HG02870 (cell line): Measurements from ENCODE around the gene TRIM23.
"Not testable (repeated sequence)": the region's sequence is repeated elsewhere in the genome, so short reads cannot be mapped to it uniquely, and the experiment has no call there.

Experiments used
- ATAC-seq: cut with Tn5 transposase; IDR thresholded peaks from one replicate; pipeline ENCODE4 v1.9.1; 2021; ENCODE audit warnings: mild to moderate bottlenecking, moderate library complexity; ENCODE audit not compliant: unreplicated experiment

TRIM23 gene

GRCh38 chr5:65624025-65624570 lies at the start of gene TRIM23:
Gene TRIM23 (minus strand): TSS chr5:65624333. CDS start chr5:65624274, 59 bp downstream.
- ATAC-seq, result peak; percentile 93

- ATAC-seq, result no peak
These were observed 48.7 kb upstream of the TRIM23 start for GRCh38 chr5:65672796-65673195.

- ATAC-seq, result no peak
These were observed 44.6 kb upstream of the TRIM23 start for GRCh38 chr5:65668696-65669095.

GRCh38 chr5:65663804-65664521 lies 39.8 kb upstream of the TRIM23 start:
- ATAC-seq, result no peak

GRCh38 chr5:65654713-65655112 lies 30.6 kb upstream of the TRIM23 start:
- ATAC-seq, result no peak

GRCh38 chr5:65651144-65651543 lies 27.0 kb upstream of the TRIM23 start:
- no peak for ATAC-seq

GRCh38 chr5:65647941-65648340 lies 23.8 kb upstream of the TRIM23 start:
- no peak for ATAC-seq

GRCh38 chr5:65646938-65647337 lies 22.8 kb upstream of the TRIM23 start:
- no peak for ATAC-seq

GRCh38 chr5:65640240-65640639 lies 16.1 kb upstream of the TRIM23 start:
- ATAC-seq, result no peak

- ATAC-seq, result no peak
These were observed 6.8 kb upstream of the TRIM23 start for GRCh38 chr5:65630981-65631380.

- no peak for ATAC-seq
These were observed 1.6 kb upstream of the TRIM23 start for GRCh38 chr5:65625743-65626142.

GRCh38 chr5:65624571-65625555 lies 730 bp upstream of the TRIM23 start, which contains the start of the genes SHLD3 and TRAPPC13:
Gene SHLD3 (plus strand): TSS chr5:65625027. CDS start chr5:65629588, 4,561 bp downstream.
Gene TRAPPC13 (plus strand): TSS chr5:65625027. CDS start chr5:65625061, 34 bp downstream.
- ATAC-seq, result peak; percentile 78

- no peak for ATAC-seq
These were observed 651 bp downstream of the TRIM23 start for GRCh38 chr5:65623482-65623881.

GRCh38 chr5:65621961-65622360 lies 2.2 kb downstream of the TRIM23 start:
- not testable (repeated sequence) for ATAC-seq

- ATAC-seq, result no peak
These were observed 4.1 kb downstream of the TRIM23 start for GRCh38 chr5:65620021-65620420.

GRCh38 chr5:65612298-65612907 lies 11.7 kb downstream of the TRIM23 start:
- no peak for ATAC-seq

- no peak for ATAC-seq
These were observed 12.6 kb downstream of the TRIM23 start for GRCh38 chr5:65611524-65611923.

- not testable (repeated sequence) for ATAC-seq
These were observed 22.4 kb downstream of the TRIM23 start for GRCh38 chr5:65601761-65602160.

- ATAC-seq, result no peak
These were observed 35.4 kb downstream of the TRIM23 start for GRCh38 chr5:65588694-65589093.

- no peak for ATAC-seq
These were observed 47.0 kb downstream of the TRIM23 start for GRCh38 chr5:65577141-65577540.
